CD4-positive, alpha-beta T cell treated with Interleukin-21 for 1 hour (primary cell): Measurements from ENCODE around the gene PRRX2.
A peak's percentile ranks its signal among the peaks of the same experiment; 100 is the strongest.

Source experiments
- DNase-seq: peaks from one replicate; pipeline ENCODE4 v3.0.0-alpha.2; 2020

Gene PRRX2

DNA sequence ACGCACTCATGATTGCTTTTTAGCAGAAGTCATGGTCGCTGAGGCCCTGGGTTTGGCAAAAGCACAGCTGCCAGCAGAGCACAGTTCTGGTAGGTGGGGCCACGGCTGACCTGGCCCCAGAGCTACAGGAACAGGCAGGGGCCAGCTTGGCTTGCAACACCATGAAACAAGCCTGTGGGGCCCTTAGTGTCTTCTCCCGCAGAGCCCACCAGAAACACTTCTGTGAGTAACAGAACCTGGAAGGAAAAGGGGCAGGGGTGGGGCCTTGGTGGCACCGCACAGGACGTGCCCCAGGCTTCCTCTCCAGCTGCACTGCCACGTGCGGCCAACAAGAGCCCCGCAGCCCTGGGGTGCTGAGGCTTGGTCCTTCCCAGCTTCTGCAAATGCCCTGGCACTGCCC lies 28.3 kb upstream of the PRRX2 start:
- DNase-seq: no peak

DNA sequence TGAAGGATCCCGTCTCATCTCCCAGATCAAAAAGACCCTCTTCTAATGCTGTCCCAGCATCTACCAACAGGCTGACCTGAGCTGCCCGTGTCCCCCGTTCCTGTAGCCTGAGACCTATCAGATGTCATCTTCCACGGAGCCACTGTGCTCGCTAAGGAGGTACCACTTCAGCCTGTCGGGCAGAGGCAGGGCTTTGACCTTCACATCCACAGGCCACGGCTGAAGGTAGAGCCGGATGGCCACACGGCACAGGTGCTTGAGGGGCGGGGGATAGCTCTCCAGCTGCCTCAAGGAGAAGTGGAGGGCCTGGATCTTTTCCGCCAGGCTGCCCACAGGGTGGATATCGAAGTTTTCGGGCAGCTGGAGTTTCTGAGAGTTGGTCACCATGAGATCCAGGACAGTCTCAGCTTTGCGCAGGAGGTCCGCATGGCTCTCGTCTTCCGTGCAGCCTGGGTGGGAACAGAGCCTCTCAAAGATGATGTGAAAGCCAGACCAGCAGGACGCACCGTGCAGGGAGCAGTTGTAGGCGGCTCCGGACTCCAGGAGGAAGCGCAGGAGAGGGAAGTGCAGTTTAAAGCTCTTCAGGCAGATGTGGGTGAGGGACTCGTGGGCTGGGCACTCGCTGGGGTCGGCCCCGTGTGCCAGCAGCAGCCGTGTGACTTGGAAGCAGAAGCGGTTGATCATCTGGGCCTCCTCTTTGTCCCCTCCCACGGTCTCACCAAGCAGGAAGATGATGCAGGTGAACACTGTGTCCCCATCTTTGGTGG lies 27.6 kb upstream of the PRRX2 start:
- no peak for DNase-seq

DNA sequence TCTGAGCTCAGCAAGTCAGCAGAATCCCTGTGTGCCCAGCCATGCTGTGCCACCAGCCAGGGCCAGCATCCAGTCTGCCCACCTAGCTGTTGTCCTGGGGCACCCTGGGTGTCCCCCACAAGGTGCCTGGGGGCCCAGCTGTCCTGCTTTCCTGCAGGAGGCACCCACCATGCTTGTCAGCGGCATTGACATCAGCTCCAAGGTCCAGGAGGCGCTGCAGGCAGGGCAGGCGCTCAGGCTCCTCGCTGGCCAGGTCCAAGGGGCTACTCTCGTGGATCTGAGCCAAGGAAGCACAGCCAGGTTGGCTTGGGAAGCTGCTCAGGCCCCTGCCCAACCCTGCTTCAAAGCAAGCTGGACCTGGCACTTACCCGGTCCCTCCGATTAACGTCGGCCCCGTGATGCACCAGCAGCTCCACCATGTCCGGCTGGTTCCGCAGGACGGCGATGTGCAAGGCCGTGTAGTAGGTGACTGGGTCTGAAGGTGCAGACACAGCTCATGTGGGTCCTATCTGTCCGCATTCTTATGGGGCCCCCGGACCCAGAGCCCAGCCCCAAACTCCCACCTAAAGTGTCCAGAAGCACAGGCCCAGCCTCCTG lies 26.3 kb upstream of the PRRX2 start:
- DNase-seq: no peak

DNA sequence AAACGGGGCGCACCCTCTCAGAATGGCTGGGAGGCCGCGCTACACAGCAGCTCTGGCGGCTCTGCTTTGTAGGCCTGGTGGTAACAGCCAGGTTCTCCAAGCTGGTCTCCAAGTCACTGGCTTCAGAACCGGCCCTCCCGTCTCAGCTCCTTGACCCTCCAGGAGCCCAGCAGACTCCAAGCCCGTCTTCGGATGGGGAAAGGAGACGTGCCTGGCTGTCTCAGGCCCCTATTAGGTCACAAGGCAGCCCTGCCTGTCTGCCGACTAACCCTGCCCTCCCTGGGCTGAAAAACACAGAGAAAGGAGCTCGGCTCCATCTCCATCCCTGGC lies 25.7 kb upstream of the PRRX2 start:
- DNase-seq: no peak

DNA sequence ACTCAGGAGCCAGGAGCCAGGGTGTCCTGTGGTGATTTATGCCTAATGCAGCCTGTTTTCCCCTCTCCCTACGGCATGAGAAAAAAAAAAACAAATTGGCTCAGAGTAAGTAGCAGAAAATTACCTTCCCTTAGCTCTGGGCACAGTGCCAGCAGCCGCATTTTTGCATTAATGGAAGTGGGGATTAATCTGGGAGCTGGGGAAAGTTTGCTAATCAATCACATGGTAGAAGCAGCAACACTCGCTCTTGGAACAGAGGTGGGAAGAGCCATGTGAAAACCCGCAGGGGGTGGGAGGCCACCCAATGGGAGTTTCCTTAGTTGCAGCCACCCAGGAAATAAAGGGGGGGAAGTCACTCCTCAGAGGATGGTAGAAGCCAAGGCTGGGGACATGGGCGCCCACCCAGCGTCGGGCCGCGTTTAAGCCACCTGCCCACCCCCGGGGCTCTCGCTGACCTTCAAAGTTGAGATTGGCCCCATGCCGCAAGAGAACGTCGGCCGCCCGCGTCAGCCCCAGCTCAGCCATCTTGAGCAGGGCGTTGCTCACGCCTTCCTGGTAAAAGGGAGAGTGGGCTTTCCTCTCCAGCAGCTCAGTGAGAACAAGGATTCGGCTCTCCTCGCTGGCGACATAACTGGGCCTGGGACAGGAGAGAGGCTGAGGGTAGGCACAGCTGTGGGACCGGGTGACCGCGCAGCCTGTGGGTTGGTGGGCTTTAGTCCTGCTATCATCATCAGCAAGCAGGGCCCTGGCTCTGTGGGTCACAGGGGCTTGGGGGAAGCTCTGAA lies 25.2 kb upstream of the PRRX2 start:
- no peak for DNase-seq

DNA sequence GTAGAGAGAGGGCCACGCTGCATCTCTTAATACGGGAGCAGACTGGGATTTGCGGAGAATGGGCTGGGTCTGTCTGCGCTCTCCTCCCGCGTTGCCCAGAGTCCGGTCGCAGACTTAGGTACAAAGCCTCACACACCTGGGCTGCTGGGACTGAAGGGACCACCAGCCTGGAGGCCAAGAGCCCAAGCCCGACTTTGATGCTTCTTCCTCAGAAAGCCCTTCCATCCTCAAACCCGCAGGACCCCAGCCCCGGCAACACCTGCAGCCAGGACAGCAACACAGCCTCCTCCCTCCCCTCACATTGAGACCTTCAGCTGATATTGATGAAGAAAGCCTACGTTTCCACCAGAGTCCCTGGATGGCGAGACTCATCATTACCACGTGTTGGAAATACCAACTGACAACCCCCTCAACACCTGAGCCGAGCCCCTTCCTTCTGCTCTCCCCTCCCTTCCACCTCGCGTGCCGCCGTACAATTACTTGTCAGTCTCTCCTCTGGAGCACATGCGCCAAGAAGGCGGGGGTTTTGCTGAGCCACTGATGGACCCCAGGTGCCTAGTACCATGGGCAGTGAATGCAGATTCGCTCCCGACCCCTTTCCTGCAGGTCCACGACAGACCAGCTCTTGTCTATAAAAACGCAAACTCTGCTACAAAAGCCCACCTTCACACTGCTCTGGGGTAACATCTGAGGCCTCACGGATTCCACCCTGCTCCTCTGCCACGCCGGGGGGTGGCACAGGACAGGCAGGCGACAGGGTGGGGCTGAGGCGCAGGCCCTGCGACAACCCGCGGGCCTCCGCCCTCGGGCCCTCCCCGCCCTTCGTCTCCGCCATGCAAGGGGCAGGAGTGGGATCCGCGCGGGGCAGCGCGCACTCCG lies 24.3 kb upstream of the PRRX2 start:
- no peak for DNase-seq

DNA sequence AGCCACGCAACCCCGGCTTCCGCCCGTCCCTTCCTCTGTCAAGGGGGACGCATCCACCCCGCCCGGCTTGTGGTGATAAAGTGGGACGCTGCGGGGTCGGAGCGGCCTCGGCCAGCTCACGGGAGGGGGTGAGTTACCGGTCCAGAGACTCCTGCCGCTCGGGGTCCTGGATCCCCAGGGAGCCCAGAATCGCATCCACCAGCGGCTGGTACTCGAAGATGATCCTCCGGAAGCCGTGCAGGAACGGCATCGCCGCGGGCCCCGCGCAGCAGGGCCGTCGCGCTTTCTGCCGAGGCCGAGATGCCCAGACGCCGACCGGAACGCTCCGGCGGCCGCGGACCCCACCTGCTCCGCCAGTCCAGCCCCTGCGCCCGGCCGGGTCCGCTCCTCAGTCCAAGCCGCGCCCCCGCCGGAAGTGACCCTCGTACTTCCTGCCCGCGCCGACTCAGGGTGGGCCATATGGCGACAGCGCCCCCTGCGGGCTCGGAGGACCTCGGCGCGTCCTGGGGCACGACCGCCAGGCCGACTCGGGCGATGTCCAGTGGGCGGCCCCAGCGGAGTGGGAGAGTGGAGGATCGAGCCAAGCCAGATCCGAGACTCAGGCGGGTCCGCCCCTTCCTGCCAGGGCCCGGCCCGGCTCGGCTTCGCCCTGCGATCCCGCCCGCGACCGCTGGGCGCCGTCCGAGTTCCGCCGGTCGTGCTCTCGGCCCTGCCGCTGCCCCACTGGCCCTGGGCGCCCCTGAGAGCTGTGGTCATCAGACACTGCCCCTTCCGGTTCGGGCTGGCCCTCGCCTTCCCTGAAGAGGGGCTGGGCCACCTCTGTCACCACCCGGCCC lies 23.5 kb upstream of the PRRX2 start, which contains the start of gene ASB6:
TSS of gene ASB6 (minus strand) at position 402 of the 836 bp plus-strand sequence. CDS start at position 250, 152 bp downstream.
- DNase-seq: peak; percentile 94

DNA sequence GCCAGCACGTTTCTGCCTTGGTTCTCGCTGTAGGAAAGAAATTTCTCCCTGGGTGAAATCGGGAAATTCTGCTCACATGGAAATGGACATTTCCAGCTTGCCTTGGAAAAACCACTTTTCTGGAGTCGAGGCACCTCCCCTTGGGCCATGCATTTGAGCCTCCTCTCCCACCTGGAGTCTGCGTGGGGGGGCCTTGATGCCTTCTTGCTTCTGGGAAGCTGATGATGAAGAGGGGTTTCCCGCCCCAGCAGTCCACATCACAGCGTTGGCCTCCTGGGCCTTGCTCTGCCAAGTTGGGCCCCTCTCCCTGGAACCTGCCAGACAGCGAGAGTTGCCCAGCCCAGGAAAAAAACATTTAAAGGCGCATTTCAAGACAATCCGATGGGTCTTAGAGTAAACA lies 21.7 kb upstream of the PRRX2 start:
- DNase-seq: no peak

DNA sequence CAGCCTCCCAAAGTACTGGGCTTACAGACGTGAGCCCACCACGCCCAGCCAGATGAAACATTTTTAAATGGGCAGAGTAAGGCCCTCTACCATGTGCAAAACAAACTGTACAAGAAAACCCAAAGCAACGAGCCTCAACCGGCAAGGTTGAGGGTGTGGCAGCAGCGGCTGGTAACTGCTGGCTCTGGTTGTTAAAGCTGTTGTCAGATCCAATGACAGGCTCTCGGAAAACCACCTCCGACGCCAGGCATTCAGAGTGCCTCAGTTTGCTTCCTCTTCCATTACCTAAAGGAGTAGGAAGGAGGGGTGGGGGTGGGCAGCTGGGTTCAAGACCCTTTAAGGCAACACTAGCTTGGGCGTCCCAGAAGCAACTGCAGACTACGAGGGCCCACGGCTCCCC lies 21.1 kb upstream of the PRRX2 start:
- no peak for DNase-seq

DNA sequence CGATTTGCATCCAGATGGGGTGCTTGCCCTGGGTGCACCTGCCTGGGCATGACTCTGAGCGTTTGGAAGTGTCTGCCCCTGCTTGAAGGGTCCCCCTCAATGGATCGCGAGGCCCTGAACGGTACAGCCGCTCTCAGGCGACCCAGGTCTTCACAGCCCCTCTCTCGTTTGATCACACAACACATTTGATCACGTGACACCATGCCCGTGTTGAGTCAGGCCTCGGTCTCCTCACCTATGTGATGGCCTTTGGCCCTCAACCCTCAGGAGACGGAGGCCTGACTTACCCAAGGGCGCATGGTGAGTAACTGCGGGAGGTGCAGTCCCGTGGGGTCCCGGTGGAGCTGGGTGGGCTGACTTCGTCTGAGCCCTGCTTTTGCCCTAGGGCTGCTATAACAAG lies 20.5 kb upstream of the PRRX2 start:
- DNase-seq: no peak

DNA sequence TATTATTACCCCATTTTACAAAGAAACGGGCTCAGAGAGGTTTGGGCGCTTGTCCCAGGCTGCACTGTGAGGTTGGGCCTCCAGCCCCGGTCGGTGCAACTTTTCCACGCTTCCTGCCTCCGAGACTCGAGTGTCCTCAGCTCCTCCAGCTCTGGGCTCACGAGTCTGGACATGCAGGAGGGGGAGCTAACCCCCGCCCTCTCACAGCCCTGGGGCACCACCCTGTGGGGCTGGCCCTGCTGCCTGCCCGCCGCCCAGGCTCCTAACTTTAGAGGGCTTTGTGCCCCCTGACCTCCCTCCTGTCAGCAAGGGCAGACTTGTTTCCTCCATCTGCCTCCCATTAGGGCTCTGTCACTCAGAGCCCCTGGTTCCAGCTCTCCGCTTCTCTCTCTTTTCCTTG lies 19.2 kb upstream of the PRRX2 start:
- DNase-seq: no peak

DNA sequence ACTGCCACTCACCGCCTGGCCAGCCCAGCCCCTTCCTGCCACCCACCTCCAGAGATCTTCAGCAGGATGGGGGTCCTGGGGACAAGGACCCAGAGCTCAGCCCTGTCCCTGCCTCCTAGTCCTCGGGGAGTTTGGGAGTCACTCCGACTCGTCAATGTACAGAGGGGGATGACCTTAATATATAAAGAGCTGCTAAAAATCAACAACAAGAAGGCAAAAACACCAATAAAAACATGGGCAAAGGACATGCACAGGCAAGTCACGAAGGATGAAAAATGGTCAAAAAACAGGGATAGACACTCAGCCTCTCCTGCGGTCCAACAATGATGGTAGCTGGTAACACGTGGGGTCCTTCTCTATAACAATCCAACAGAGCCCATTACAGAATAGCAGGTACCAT lies 18.8 kb upstream of the PRRX2 start:
- DNase-seq: no peak

DNA sequence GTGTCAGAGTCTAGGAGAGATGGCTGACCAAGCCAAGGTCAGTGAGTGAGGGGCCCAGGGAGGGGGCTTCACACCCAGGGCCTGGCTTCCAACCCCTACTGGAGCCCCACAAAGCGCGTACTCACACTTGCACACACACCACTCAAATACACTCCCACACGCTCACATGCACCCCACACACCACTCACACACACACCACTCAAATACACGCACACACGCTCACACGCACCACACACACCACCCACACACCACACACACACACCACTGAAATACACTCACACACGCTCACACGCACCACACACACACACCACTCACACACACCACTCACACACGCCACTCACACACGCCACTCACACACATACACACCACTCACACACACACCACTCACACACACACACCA lies 17.8 kb upstream of the PRRX2 start:
- DNase-seq: no peak

DNA sequence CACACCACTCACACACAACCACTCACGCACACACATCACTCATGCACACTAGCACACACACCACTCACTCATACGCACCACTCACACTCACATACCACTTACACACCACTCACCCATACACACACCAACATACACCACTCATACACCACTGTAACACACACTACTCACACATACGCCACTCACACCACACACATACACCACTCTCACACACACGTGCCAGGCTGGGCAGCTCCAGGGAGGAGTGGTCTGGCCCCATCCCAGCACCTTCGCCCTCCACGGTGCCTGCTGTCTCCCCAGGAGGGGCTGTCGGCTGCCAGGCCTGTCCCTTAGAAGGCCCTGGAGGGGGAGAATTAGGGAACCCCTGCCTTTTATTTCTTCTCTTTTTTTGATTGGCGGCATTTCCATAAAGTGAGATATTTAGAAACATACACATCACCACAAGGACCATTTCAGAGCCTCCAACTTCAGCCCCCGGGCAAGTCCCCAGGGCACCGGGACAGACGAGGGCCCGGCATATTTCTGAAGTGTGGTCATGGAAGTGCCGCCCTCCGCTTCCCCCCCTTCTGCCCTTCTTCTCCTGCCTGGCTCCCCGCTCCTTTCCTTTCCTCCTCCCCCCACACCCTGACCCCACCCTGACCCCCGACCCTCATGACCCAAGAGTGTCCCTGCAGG lies 17.2 kb upstream of the PRRX2 start:
- DNase-seq: no peak

DNA sequence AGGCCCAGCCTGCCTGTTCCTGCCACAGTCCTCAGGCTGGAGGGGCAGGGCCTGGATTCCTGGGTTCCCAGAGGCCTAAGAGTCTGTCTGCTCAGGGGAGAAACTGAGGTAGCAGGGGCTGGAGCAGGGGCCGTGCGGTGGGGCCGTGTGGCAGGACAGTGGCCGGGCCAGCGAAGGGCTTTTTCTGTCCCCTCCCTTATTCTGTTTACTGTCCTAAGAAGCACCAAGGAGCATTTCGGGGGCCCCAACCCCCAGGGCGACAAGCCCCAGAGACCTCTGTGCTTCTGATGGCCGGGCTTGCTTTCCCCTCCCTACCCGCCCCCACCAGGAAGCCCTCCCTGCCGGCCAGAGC lies 16.7 kb upstream of the PRRX2 start:
- DNase-seq: no peak

DNA sequence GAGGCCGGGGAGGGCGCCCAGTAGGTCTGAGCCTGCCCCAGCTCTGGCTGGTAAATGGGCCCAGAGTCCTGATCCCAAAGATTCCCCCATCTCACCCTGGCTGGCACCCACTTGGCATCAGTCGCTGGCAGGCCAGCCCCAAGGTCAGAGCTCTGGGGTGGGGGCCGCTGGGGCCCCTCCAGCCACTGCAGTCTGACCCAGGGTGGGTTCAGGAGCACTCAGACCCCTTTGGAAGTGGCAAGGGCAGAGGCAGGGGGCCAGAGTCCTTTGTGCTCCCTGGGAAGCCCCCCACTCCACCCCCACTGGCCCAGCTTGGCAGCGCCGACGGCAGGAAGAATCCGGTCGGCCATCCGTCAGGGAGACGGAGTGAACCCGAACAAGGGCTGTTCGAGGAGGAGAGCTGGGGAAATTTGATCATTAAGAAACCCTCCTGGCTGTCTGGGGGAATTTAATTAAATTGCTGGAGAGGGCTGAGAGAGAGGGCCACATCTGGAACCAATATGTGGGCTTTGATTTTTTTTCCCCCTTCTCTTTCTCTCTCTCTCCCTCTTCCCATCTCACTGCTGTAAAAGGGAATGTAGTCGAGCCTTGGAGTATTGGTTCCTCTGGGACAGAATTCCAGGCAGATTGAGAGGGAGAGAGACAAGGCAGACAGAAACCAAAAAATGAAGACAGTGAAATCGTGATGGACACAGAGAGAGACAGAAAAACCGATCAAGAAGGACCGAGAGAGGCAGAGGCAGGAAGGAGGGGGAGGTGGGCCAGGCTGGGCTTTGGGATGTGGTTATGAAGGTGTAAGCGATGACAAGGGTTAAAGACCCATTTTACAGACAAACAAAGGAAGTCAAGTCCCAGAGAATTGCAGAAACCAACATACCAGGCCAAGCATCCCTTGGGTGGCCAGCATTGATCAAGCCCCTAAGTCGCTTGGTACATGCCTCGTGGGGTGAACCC lies 15.4 kb upstream of the PRRX2 start:
- DNase-seq: no peak

DNA sequence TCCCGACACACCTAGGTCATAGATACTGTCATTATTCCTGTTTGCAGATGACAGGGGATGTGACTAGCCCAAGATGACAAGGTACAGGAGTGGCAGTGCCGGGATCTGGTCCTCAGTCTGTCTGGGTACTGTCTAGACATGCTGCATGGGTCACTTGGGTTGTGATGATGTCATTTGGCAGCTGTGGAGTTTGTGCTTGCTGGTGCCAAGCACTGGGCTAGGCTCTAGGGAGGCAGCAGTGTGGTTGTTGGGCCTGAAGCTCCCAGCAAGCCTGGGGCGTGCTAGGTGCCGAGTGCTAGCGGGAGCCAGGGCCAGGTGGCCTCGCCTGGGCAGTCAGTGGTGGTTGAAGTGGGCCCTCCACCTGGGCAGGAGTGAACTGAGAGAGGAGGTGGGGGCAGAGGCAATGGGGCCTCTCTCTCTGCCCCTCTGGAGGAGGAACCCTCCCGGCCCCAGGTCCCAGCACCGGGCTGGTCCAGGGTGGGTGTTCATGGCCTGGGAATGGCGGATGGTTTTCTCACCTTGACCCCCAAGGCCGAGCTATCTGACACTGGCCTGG lies 14.7 kb upstream of the PRRX2 start:
- DNase-seq: no peak

DNA sequence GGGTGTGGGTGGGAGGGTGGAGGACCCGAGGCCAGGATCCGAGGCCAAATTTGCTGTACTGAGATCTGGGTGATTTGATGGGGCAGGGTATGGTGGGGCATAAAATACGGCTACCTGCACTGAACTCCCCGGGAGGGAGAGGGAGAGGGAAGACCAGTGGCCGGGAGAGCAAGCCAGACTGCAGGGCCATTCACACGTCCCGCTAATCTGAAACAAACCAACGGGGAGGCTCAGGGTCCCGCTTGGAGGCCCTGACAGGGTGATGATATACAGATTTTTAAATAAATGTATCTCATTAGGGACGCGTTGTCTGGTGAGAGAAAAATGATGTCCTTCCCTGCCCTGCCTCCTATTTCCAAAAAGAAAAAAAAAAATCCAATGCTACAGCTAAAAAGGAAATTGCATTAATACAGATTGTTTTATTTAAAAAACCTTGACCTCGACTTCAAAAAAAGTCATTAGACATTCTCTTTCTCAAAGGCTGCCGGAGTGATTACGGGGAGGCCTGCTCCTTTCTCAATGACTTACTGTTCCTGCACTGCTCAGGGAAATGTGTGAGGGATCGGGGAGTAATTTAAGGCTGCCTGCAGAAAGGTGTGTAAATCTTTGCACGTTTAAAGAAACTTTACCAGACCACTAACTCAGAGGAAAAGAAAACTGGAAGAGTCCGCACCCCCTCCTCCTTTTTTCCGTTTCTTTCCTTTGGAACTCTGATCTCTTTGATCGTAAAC lies 11.5 kb upstream of the PRRX2 start:
- no peak for DNase-seq

DNA sequence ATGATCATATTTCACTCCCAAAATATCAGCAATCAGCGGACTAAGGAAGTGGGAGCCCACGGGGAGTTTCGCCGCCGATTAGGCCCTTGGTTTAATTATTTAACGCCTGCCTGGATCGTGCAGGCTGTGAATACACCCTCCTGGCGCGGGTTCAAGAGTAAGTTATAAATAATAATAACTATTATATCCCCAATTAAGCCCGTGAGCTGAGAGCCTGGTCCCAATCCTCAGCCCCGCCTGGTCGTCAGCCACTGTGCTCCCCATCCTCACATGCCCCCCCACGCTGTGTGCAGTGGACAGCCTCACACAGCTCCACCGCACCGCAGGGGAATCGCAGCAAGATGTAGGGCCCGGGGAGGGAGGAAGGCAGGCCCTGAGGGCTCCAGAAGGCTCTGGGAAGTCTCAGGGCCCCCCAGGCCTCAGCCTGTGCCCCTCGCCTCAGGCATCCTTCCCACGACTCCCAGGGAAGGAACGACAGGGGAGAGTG lies 10.8 kb upstream of the PRRX2 start:
- no peak for DNase-seq
